ENCODE measurements around the gene GRIK4.

Gene GRIK4

GRCh38 chr11:120937501-120937900 lies 426.0 kb downstream of the GRIK4 start:
- TF ChIP-seq, protein P1, sequence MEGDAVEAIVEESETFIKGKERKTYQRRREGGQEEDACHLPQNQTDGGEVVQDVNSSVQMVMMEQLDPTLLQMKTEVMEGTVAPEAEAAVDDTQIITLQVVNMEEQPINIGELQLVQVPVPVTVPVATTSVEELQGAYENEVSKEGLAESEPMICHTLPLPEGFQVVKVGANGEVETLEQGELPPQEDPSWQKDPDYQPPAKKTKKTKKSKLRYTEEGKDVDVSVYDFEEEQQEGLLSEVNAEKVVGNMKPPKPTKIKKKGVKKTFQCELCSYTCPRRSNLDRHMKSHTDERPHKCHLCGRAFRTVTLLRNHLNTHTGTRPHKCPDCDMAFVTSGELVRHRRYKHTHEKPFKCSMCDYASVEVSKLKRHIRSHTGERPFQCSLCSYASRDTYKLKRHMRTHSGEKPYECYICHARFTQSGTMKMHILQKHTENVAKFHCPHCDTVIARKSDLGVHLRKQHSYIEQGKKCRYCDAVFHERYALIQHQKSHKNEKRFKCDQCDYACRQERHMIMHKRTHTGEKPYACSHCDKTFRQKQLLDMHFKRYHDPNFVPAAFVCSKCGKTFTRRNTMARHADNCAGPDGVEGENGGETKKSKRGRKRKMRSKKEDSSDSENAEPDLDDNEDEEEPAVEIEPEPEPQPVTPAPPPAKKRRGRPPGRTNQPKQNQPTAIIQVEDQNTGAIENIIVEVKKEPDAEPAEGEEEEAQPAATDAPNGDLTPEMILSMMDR (IDR thresholded peaks at IDR 0.05; ENCODE audit: insufficient read depth, low read depth, low read length, missing control alignments), result no peak
- no peak for DNase-seq (ENCODE audit: low read depth)
- no peak overlapping the region for H3K4me3 ChIP-seq (ENCODE audit: low read depth, low read length)

DNA sequence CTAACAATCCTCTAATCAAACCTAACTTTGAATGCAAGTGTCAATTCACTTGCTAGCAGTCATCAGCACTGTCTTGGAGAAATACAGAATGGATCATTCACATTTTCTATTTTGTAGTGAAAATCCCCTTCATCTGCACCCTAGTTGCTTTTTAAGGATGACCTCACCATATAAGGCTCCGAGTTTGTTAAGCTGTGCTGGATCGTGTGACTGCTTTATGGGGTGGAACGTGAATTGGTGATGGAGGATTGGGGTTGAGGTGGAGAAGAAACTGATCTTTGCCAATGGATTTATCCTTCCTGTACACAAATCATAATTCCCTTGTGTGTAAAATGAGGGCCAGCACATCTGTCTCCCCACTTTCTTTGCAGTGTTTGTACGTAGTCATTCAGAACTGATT lies 426.7 kb downstream of the GRIK4 start:
- H3K4me3 ChIP-seq (ENCODE audit: low read depth, low read length), result no peak overlapping the region
- no peak for DNase-seq (ENCODE audit: low read depth)
- TF ChIP-seq, protein P1 (IDR thresholded peaks at IDR 0.05; ENCODE audit: insufficient read depth, low read depth, low read length, missing control alignments), result no peak

DNA sequence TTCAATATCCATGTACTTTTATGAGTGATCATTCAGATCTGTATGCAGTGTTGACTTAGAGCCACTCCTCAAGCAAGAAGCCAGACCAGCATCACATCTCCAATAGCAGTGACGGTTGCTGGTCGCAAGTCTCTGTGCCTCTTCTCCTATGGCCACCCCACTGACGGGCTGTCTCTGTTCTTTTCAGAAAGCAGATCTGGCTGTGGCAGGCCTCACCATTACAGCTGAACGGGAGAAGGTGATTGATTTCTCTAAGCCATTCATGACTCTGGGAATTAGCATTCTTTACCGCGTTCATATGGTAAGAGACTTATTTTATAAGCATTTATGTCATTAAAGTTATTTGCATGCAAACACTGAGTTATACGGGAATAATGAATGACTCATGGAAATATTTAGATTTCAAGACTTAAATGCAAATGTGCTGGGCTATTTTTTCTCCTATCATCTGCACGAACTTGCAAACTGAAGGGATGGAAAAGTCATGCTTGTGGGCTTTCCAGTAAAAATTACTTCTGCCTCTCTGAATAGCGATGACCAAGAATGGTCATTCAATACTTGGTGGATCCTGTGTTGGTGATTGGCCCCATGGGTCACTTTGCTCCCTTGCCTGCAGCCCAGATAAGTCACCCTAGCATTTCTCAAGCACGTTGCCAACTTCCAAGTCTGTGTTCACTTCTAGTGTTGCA lies 428.8 kb downstream of the GRIK4 start:
- DNase-seq (ENCODE audit: low read depth), result no peak
- TF ChIP-seq, protein P1 (IDR thresholded peaks at IDR 0.05; ENCODE audit: insufficient read depth, low read depth, low read length, missing control alignments), result no peak

DNA sequence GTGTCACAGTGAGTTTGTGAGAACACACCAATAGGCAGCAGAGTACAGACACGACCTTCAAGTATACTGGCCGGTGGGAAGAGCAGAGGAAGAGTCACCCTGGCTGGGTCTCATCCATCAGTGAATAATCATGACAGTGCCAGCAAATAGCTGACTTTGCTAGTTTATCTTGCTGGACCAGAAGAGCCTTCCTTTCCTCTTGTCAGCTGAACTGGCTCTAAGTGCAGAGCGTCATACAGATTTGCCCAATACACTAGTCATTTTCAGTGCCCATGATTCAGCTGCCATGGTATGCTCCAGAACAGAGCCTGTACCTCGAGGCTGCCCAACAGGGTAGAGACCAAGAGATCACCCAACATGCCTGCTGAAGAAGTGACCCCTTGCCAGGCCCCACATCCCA lies 429.5 kb downstream of the GRIK4 start:
- no peak overlapping the region for H3K4me3 ChIP-seq (ENCODE audit: low read depth, low read length)
- DNase-seq (ENCODE audit: low read depth), result no peak
- TF ChIP-seq, protein P1 (IDR thresholded peaks at IDR 0.05; ENCODE audit: insufficient read depth, low read depth, low read length, missing control alignments), result no peak

More for the DNA sequence above, 428.8 kb downstream of the GRIK4 start:
- no peak overlapping the region for H3K4me3 ChIP-seq (ENCODE audit: low read depth, low read length)

DNA sequence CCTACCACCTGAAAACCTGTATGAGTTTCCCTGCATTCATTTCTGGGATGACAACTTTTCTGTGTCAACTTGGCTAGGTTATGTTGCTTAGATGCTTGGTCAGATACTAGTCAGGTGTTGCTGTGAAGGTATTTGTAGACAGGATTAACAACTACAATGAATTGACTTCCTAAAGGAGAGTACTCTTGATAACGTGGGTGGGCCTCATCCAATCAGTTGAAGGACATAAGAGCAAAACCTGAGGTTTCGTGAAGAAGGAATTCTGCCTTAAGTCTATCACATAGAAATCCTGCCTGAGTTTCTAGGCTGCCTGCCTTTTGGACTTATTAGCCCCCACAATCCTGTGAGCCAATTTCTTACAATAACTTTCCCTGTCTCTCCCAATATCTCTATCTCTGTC lies 431.2 kb downstream of the GRIK4 start:
- TF ChIP-seq, protein P1 (IDR thresholded peaks at IDR 0.05; ENCODE audit: insufficient read depth, low read depth, low read length, missing control alignments), result no peak
- H3K4me3 ChIP-seq (ENCODE audit: low read depth, low read length), result no peak overlapping the region
- DNase-seq (ENCODE audit: low read depth), result no peak

GRCh38 chr11:120945042-120945441 lies 433.5 kb downstream of the GRIK4 start:
- no peak for DNase-seq (ENCODE audit: low read depth)
- TF ChIP-seq, protein P1 (IDR thresholded peaks at IDR 0.05; ENCODE audit: insufficient read depth, low read depth, low read length, missing control alignments), result no peak
- no peak overlapping the region for H3K4me3 ChIP-seq (ENCODE audit: low read depth, low read length)

DNA sequence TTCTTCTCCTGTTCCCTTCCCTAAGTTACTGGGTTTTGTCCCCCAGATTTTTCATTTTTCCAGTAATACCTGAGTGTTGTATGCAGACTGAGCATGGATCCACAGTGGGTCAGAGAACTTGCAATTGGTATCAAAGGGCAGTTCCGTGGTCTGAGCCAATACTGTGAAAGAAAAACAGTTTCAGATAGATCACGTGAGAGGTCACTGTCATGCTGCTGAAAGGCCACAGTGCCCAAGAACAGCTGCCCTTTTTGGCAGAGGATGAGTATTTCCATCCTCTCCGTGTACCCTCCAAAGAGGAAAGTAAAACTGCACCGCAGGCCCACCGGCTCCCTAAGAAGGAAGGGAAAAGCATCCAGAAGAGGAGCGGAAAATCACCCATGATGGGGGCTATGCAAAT lies 439.3 kb downstream of the GRIK4 start:
- H3K4me3 ChIP-seq (ENCODE audit: low read depth, low read length), result no peak overlapping the region
- TF ChIP-seq, protein P1 (IDR thresholded peaks at IDR 0.05; ENCODE audit: insufficient read depth, low read depth, low read length, missing control alignments), result no peak
- no peak for DNase-seq (ENCODE audit: low read depth)

Data from GM12865 (cell line).